Measurements from ENCODE around the gene CASP10. TPM values are rescaled to one million over a fixed set of nuclear protein-coding genes. Genes with fewer than 3 reads are reported as not detected.

The CASP10 gene
- total and polyA plus RNA-seq, 9 of the 15 experiments (the other 6 are each of a cell fraction or from before 2014, with no cell fraction given), result 7.1 to 20.4 (median 10.8) TPM

- no peak for TF ChIP-seq AFF4 (CRISPR knock-in tag; IDR thresholded peaks at IDR 0.05)
- no peak for TF ChIP-seq DEAF1 (CRISPR knock-in tag; IDR thresholded peaks at IDR 0.05)
- TF ChIP-seq, protein P1, sequence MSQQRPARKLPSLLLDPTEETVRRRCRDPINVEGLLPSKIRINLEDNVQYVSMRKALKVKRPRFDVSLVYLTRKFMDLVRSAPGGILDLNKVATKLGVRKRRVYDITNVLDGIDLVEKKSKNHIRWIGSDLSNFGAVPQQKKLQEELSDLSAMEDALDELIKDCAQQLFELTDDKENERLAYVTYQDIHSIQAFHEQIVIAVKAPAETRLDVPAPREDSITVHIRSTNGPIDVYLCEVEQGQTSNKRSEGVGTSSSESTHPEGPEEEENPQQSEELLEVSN (IDR thresholded peaks at IDR 0.05; ENCODE audit: borderline replicate concordance in 1 of 2, extremely low read depth in 1 of 2, insufficient read depth in 1 of 2, insufficient read length in 1 of 2, low read depth in 1 of 2, low read length in 1 of 2, poor library complexity in 1 of 2, severe bottlenecking in 1 of 2), result no peak
- no peak for TF ChIP-seq RHOXF2B (CRISPR knock-in tag; conservative IDR thresholded peaks at IDR 0.05)
- no peak for TF ChIP-seq LARP7 (IDR thresholded peaks at IDR 0.05)
- TF ChIP-seq, protein P2, sequence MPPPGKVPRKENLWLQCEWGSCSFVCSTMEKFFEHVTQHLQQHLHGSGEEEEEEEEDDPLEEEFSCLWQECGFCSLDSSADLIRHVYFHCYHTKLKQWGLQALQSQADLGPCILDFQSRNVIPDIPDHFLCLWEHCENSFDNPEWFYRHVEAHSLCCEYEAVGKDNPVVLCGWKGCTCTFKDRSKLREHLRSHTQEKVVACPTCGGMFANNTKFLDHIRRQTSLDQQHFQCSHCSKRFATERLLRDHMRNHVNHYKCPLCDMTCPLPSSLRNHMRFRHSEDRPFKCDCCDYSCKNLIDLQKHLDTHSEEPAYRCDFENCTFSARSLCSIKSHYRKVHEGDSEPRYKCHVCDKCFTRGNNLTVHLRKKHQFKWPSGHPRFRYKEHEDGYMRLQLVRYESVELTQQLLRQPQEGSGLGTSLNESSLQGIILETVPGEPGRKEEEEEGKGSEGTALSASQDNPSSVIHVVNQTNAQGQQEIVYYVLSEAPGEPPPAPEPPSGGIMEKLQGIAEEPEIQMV (tag; conservative IDR thresholded peaks at IDR 0.05; ENCODE audit: low read depth), result no peak
- no peak for TF ChIP-seq BRCA1 (IDR thresholded peaks at IDR 0.05)
- TF ChIP-seq BRCA1 (CRISPR knock-in tag; IDR thresholded peaks at IDR 0.05), result no peak
- TF ChIP-seq EGR1 (conservative IDR thresholded peaks at IDR 0.05), result no peak
- peak; percentile 87 for TF ChIP-seq ATF3 (IDR thresholded peaks at IDR 0.05)
- no peak for TF ChIP-seq ATF3 (CRISPR knock-in tag; conservative IDR thresholded peaks at IDR 0.05)
- TF ChIP-seq, protein P3, sequence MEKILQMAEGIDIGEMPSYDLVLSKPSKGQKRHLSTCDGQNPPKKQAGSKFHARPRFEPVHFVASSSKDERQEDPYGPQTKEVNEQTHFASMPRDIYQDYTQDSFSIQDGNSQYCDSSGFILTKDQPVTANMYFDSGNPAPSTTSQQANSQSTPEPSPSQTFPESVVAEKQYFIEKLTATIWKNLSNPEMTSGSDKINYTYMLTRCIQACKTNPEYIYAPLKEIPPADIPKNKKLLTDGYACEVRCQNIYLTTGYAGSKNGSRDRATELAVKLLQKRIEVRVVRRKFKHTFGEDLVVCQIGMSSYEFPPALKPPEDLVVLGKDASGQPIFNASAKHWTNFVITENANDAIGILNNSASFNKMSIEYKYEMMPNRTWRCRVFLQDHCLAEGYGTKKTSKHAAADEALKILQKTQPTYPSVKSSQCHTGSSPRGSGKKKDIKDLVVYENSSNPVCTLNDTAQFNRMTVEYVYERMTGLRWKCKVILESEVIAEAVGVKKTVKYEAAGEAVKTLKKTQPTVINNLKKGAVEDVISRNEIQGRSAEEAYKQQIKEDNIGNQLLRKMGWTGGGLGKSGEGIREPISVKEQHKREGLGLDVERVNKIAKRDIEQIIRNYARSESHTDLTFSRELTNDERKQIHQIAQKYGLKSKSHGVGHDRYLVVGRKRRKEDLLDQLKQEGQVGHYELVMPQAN (IDR thresholded peaks at IDR 0.05; ENCODE audit: borderline replicate concordance), result no peak
- TF ChIP-seq RAD21 (CRISPR knock-in tag; conservative IDR thresholded peaks at IDR 0.05 in 1 of 2, IDR thresholded peaks at IDR 0.05 in 1 of 2), result no peak
- no peak for TF ChIP-seq ZNF77 (CRISPR knock-in tag; IDR thresholded peaks at IDR 0.05)
Observed at GRCh38 chr2:201255408-201256033, 72.6 kb downstream of the CASP10 start (continued).

Measured in K562 (cell line).